Endothelial cell of umbilical vein (primary cell): ENCODE results near the gene TIFAB. TPM values are rescaled to one million over a fixed set of nuclear protein-coding genes. Genes with fewer than 3 reads are reported as not detected.

Source experiments
- Bru-seq: library from RNA; stranded (reverse); fragments of 400-500 nt; gene quantifications from one replicate; lab custom pipeline; 2021; lab: Mats Ljungman, UMichigan
- BruChase-seq, 2 experiments: library from RNA; stranded (reverse); fragments of 400-500 nt; gene quantifications; one replicate each; lab custom pipeline; 2021; lab: Mats Ljungman, UMichigan
- BruUV-seq: library from RNA; stranded (reverse); fragments of 400-500 nt; replicated peaks from 2 replicates; lab custom pipeline; 2021; lab: Mats Ljungman, UMichigan
- CTCF ChIA-PET: fragments of 300-600, 350-600 bp; sonication (Branson Sonifier 250); formaldehyde crosslinking; loops from one replicate; lab custom pipeline; 2021; ENCODE audit warnings: antibody characterized with exemption, inconsistent platforms; lab: Charles Lee
- POLR2A ChIA-PET: fragments of 300-600, 350-600 bp; sonication (Branson Sonifier 250); formaldehyde crosslinking; loops from one replicate; lab custom pipeline; 2021; ENCODE audit warnings: antibody characterized with exemption, inconsistent platforms; lab: Charles Lee
- DNase-seq: peaks from one replicate; pipeline ENCODE4 v3.0.0-alpha.2; 2011; ENCODE audit warnings: low read depth, low spot score
- FAIRE-seq: peaks from 2 replicates; lab custom pipeline; 2011; peaks lifted over from hg19 to GRCh38; lab: Jason Lieb, UNC
- H2AFZ ChIP-seq: 2 replicates; pipeline ENCODE4 v1.6.0; 2012; ENCODE audit warnings: low read depth, low read length, control low read depth, inconsistent platforms
- H3K27ac ChIP-seq: 2 replicates; pipeline ENCODE4 v1.5.1; 2011; ENCODE audit warnings: low read depth, mild to moderate bottlenecking, control low read depth, low read length, moderate library complexity; ENCODE audit not compliant: insufficient read depth
- H3K27me3 ChIP-seq, 2 experiments: 2 replicates each; pipeline versions ENCODE4 v1.6.0 to v1.6.1; 2011; ENCODE audit warnings: low read length in 2 of 2, mixed read lengths in 1 of 2; ENCODE audit not compliant: control insufficient read depth in 2 of 2, insufficient read depth in 2 of 2
- H3K36me3 ChIP-seq, 2 experiments: 2 replicates in 1 of 2; 3 replicates in 1 of 2; pipeline ENCODE4 v1.5.1; 2011; ENCODE audit warnings: low read length in 2 of 2, mild to moderate bottlenecking in 1 of 2, moderate library complexity in 1 of 2; ENCODE audit not compliant: control insufficient read depth in 2 of 2, insufficient read depth in 2 of 2; ENCODE audit errors: extremely low read depth in 1 of 2
- H3K4me1 ChIP-seq: 3 replicates; pipeline ENCODE4 v1.5.1; 2011; ENCODE audit warnings: mild to moderate bottlenecking, low read length; ENCODE audit not compliant: control insufficient read depth, insufficient read depth; ENCODE audit errors: extremely low read depth
- H3K4me2 ChIP-seq: 2 replicates; pipeline ENCODE4 v1.6.1; 2011; ENCODE audit warnings: low read length, control low read depth, mixed read lengths; ENCODE audit not compliant: insufficient read depth
- H3K4me3 ChIP-seq, 3 experiments: fragments of 200-600 bp in 1 of 3; sonication (generic), shearing (Covaris generic) in 1 of 3; replicated peaks in 1 of 3; 2 replicates each; pipeline ENCODE4 v1.5.1; 2011 to 2016; ENCODE audit warnings: control low read depth in 3 of 3, low read length in 3 of 3, mild to moderate bottlenecking in 2 of 3, inconsistent platforms in 1 of 3, low read depth in 1 of 3, moderate library complexity in 1 of 3; ENCODE audit not compliant: insufficient read depth in 1 of 3
- H3K79me2 ChIP-seq: 2 replicates; pipeline ENCODE4 v1.6.0; 2012; ENCODE audit warnings: low read length, inconsistent platforms; ENCODE audit not compliant: control insufficient read depth, insufficient read depth
- H3K9ac ChIP-seq: replicated peaks from 2 replicates; pipeline ENCODE3; 2011; ENCODE audit warnings: low read length, control low read depth; ENCODE audit not compliant: insufficient read depth; ENCODE audit errors: extremely low read depth
- H3K9me1 ChIP-seq: replicated peaks from 3 replicates; pipeline ENCODE4 v1.6.0; 2011; ENCODE audit warnings: mild to moderate bottlenecking, low read length; ENCODE audit not compliant: control insufficient read depth, insufficient read depth; ENCODE audit errors: extremely low read depth
- H3K9me3 ChIP-seq: replicated peaks from 2 replicates; pipeline ENCODE4 v1.5.1; 2012; ENCODE audit warnings: low read length, inconsistent platforms; ENCODE audit not compliant: control insufficient read depth, insufficient read depth
- H4K20me1 ChIP-seq: replicated peaks from 2 replicates; pipeline ENCODE3; 2011; ENCODE audit warnings: mild to moderate bottlenecking, low read length; ENCODE audit not compliant: control insufficient read depth, insufficient read depth; ENCODE audit errors: extremely low read depth
- EZH2 ChIP-seq: IDR thresholded peaks from 2 replicates; pipeline ENCODE4 v1.6.1; 2012; ENCODE audit warnings: borderline replicate concordance, low read depth, mild to moderate bottlenecking, moderate library complexity, low read length, inconsistent platforms; ENCODE audit not compliant: severe bottlenecking
- FOS ChIP-seq: IDR thresholded peaks from 2 replicates; pipeline ENCODE4 v1.6.1; 2011; ENCODE audit warnings: mild to moderate bottlenecking, low read length, moderate library complexity, borderline replicate concordance; ENCODE audit not compliant: insufficient read depth
- GATA2 ChIP-seq: IDR thresholded peaks from 2 replicates; pipeline ENCODE4 v1.7.0; 2011; ENCODE audit warnings: low read depth, mild to moderate bottlenecking, moderate library complexity, mixed read lengths, low read length; ENCODE audit not compliant: insufficient read length, insufficient read depth
- JUN ChIP-seq: IDR thresholded peaks from 2 replicates; pipeline ENCODE4 v1.6.1; 2011; ENCODE audit warnings: borderline replicate concordance, low read depth; ENCODE audit not compliant: insufficient read length, insufficient read depth
- MYC ChIP-seq: IDR thresholded peaks from one replicate; pipeline ENCODE4 v1.6.1; 2011; ENCODE audit warnings: mild to moderate bottlenecking, low read depth, low read length
- dilution Hi-C: fragments of 300-500 bp; cut with MboI; formaldehyde crosslinking; loops from one replicate; pipeline ENCODE4 v1.15.0; 2019; ENCODE audit warnings: low sequenced_read_pairs; ENCODE audit not compliant: extremely low pct_ligation_motif_present
- intact Hi-C: fragments of 100-400 bp; cut with micrococcal nuclease; formaldehyde crosslinking; loops from one replicate; pipeline ENCODE4 v1.10.0; 2022
- long read RNA-seq: library from polyadenylated mRNA; stranded (forward); transcript quantifications from one replicate; pipeline ENCODE4 v2.0.0, GENCODE V29; 2021
- polyA minus RNA-seq, 3 experiments: library from RNA; depleted of rRNA, polyadenylated mRNA; stranded (reverse); fragments of >200 nt; gene quantifications; 1 replicate in 1 of 3; 2 replicates in 2 of 3; pipeline ENCODE4 v1.2.3, GENCODE V29; 2011
- polyA plus RNA-seq, 4 experiments: library from polyadenylated mRNA; depleted of rRNA in 3 of 4; stranded (reverse) in 3 of 4; unstranded in 1 of 4; fragments of >200 nt; gene quantifications; 2 replicates each; pipeline versions ENCODE4 v1.2.1 to v1.2.3, GENCODE V29; 2011 to 2012; ENCODE audit warnings: missing spikeins in 1 of 4
- total RNA-seq: library from RNA; stranded (reverse); gene quantifications from 2 replicates; pipeline ENCODE4 v1.2.3, GENCODE V29; 2021

The TIFAB gene, protein sequence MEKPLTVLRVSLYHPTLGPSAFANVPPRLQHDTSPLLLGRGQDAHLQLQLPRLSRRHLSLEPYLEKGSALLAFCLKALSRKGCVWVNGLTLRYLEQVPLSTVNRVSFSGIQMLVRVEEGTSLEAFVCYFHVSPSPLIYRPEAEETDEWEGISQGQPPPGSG
- total RNA-seq (not detected in 2 replicates), polyA plus RNA-seq (not detected in 2 replicates), polyA minus RNA-seq (not detected in 2 replicates), Bru-seq, nascent RNA (not detected), BruChase-seq, experiment 1, labeled RNA remaining after a 6-hour chase (not detected), BruChase-seq, experiment 2, labeled RNA remaining after a 2-hour chase (not detected)
- not detected in 2 replicates for polyA plus RNA-seq (2011; cell fraction: cytosol; rRNA removed)
- polyA plus RNA-seq (2011; cell fraction: nucleus; rRNA removed): not detected in 2 replicates
- not detected in 2 replicates for polyA plus RNA-seq (2012)
- not detected for polyA minus RNA-seq (2011; cell fraction: cytosol; rRNA and poly(A)+ RNA removed)
- polyA minus RNA-seq (2011; cell fraction: nucleus; rRNA and poly(A)+ RNA removed): not detected in 2 replicates
- long read RNA-seq: 0 reads

DNA sequence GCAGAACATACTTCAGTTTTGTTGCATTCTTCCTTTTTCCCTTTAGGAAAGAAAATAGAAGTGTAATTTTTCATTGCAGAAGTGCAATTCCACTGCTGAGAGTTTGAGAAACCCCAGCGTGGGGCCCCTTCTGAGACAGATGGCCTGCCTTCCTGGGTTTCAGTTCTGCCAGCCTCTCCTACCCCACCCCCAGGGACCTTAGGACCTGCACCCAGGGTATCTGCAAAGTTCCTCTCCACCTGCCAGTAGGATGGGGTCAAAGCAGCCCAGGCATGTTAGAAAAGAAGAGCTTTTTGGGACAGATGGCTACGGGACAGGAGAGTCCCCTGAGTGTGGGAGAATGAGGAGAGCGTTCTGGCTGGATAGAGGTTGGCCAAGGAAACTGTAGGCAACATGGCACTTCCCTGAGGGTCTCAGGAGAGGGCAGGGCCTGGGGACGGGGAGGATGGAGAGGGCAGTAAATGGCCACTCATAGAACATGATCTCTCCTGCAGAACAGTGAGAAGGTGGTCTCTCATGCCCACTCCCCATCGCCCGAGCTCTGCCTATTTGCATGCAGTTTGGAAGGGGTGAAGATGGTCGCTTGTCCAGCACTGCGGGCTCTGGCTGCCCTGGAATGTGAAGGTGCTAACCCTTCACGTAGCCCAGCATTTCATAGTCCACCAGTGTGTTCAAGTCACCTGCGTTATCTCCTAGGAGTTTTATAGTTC, at the start of gene TIFAB:
TSS of gene TIFAB (minus strand) at position 31 of the 710 bp plus-strand sequence. CDS start 2,412 bp downstream, outside the sequence.
- ChIA-PET POLR2A (no interaction called here), CTCF (interaction anchor here (1.3 kb wide), 1 partner anchor 114 kb away, joined by 3 read pairs; no protein-coding TSS in a partner anchor)
- Histone ChIP-seq H3K4me2 (no peak within 1 kb of the TSS), H3K79me2 (no peaks in the 10 kb centered on the region), H3K9me1 (no peaks in the 10 kb centered on the region), H3K27ac (no peak within 1 kb of the TSS), H3K4me1 (no peaks in the 10 kb centered on the region), H3K27me3 (peaks cover 10 to 11% of the 10 kb centered on the region in 2 experiments), H3K9me3 (no peaks in the 10 kb centered on the region), H2AFZ (no peak within 1 kb of the TSS), H3K4me3 (no peak within 1 kb of the TSS), H3K36me3 (no peaks in the 10 kb centered on the region), H3K9ac (no peak within 1 kb of the TSS), H4K20me1 (no peaks in the 10 kb centered on the region)
- no peak for FAIRE-seq
- intact Hi-C loops (no loop called here), dilution Hi-C loops (loop anchor here (25.0 kb wide), 1 partner anchor 110 kb away; no protein-coding TSS in a partner anchor)
- no TSS peak for BruUV-seq
- no peak for DNase-seq
- TF ChIP-seq FOS: no peak
- TF ChIP-seq GATA2: no peak
- no peak for TF ChIP-seq JUN
- no peak for TF ChIP-seq EZH2
- TF ChIP-seq MYC: no peak
